ENCODE data around the gene IL1B. TPM values are rescaled to one million over a fixed set of nuclear protein-coding genes. Genes with fewer than 3 reads are reported as not detected.

The IL1B gene
- not detected for total RNA-seq

DNA sequence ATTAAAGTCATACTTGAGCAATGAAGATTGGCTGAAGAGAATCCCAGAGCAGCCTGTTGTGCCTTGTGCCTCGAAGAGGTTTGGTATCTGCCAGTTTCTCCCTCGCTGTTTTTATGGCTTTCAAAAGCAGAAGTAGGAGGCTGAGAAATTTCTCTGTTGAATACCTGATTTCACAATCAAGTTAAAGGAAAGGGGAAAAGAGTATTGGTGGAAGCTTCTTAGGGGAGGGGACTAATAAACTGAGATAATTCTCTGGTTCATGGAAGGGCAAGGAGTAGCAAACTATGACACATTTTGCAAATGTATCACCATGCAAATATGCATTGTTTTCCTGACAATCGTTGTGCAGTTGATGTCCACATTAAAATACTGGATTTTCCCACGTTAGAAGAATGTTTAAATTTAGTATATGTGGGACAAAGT, at the start of gene IL1B:
TSS of gene IL1B (minus strand) at position 85 of the 423 bp plus-strand sequence. CDS start 550 bp downstream, outside the sequence.
- H3K4me3 Mint-ChIP-seq = no peak within 1 kb of the TSS
- H3K27ac Mint-ChIP-seq = no peak within 1 kb of the TSS
- no peaks in the 10 kb centered on the region for H3K9me3 Mint-ChIP-seq
- peaks cover 5% of the 10 kb centered on the region for H3K4me1 Mint-ChIP-seq
- peaks cover 37% of the 10 kb centered on the region for H3K27me3 Mint-ChIP-seq
- DNase-seq = no peak
- H3K36me3 Mint-ChIP-seq = no peaks in the 10 kb centered on the region

DNA sequence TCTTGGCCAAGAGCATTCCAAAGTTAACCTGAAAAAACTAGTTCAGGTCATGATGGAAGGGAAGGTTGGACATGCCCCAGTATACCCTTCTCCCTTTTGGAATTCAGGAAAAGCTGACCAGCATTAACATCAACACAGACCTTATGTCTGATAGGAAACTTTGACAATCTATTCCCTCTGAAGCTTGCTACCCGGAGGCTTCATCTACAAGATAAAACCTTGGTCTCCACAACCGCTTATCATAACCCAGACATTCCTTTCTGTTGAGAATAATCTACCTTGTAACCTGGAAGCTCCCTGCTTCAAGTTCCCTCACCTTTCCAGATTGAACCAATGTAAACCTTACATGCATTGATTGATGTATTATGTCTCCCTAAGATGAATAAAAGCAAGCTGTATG, 49.7 kb upstream of the IL1B start:
- H3K4me3 Mint-ChIP-seq = no peak overlapping the region
- no peaks in the 10 kb centered on the region for H3K36me3 Mint-ChIP-seq
- DNase-seq = no peak
- no peaks in the 10 kb centered on the region for H3K9me3 Mint-ChIP-seq
- no peaks in the 10 kb centered on the region for H3K27me3 Mint-ChIP-seq
- no peak overlapping the region for H3K27ac Mint-ChIP-seq
- peaks cover 5% of the 10 kb centered on the region for H3K4me1 Mint-ChIP-seq

DNA sequence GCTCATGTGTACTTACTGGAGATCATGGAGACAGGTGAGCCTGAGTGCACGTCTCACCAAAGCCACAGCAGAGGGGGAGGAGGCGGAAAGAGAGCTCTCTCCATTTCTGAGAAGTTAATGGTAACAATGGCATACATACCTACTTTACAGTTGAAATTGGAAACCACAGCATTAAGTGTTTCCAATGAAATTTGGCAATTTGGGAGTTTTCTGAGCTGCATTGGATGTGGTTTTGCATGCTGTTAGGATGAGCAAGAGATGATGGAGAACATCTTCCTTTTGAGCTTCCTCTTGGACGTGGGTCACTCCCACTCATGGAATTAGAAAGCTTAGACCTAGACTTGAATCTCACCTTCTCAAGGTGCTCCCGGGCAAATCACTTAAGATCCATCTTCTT, 48.9 kb upstream of the IL1B start:
- Mint-ChIP-seq H3K27ac (no peak overlapping the region), H3K36me3 (no peaks in the 10 kb centered on the region), H3K9me3 (no peaks in the 10 kb centered on the region), H3K4me3 (no peak overlapping the region), H3K4me1 (peaks cover 13% of the 10 kb centered on the region), H3K27me3 (no peaks in the 10 kb centered on the region)
- no peak for DNase-seq

DNA sequence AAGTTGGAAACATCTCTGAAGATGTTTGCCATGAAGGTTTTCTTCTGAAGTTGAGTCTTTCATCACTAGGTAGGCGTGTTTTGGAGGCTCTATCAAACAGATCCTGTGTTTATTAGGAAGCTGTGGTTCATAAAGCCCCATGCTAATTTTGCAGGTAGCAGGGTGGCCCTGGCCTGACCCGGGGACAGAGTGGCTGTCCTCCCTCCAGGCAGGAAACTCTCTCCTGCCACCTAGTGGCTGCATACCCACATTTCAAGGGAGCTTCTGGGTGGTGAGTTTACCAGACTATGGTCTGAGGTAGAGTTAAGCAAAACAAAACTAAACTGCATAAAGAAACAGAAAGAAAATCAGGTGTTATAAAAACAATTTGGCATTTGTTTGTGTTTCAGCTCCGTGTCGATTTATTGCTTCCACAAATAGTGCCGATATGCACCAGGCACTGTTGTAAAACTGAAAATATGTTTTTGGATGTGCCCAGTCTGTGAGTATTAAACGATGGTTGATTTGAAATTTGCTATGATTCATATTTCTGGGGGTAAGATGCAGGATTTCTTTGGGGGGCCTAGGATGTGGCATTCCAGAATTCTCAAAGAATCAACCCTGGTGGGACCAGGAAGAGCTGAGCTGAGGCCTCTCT, 48.4 kb upstream of the IL1B start:
- DNase-seq = peak; percentile 65
- Mint-ChIP-seq H3K4me3 (no peak overlapping the region), H3K4me1 (peaks cover 18% of the 10 kb centered on the region), H3K36me3 (no peaks in the 10 kb centered on the region), H3K27me3 (no peaks in the 10 kb centered on the region), H3K27ac (no peak overlapping the region), H3K9me3 (no peaks in the 10 kb centered on the region)

DNA sequence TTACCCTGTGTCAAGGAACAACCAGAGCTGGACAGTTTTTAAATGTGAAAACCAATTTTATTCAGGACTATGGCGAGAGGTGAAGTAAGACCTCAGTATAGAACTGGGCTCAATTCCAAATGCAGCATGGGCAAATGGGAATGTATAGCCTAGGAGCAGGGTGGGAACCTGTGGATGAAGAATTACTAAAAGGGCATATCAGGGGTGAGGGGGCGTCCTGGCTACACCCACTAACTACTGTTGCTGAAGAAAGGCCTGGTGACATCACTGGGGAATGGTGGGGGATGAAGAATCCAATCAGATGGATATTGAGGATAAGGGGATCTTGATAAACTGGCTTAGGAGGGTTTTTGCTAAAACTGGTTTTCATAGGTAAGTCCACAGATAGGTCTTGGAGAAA, 47.1 kb upstream of the IL1B start:
- Mint-ChIP-seq H3K27ac (peak overlapping the region; percentile 30), H3K9me3 (no peaks in the 10 kb centered on the region), H3K36me3 (no peaks in the 10 kb centered on the region), H3K27me3 (no peaks in the 10 kb centered on the region), H3K4me1 (peaks cover 21% of the 10 kb centered on the region), H3K4me3 (no peak overlapping the region)
- DNase-seq = no peak

DNA sequence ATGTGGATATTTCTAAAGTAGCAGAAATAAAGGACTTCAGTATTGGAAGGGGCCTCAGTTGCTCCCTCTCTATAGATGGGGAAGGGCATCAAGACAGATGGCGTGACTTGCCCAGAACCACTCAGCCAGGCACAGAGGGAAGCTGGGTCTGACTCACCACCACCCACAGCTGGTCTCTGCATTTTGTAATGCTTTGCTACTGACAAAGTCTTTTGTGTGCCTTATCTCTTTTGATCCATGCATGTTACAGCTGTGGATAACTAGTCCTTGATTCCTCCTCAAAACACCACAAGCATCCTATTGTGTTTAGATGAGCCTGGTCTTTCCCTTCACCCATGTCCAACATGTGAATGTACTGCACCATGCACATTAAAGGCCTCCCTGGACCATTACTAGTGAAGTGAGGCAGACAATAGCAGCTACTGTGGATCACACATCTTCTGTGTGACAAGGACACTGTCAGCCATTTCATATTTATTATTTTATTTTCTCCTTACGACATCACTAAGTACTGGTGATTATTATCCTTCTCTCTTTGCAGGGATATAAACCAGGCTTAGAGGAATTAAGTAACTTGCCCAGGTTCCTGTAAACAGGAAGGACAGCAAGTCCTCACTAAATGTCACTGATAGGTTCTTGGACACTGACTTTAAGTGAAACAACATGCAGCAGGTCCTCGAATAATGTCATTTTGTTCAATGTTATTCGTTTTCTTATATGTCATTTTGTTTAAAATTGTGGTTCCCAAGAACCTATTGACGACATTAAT, 44.8 kb upstream of the IL1B start:
- DNase-seq = no peak
- Mint-ChIP-seq H3K4me3 (no peak overlapping the region), H3K9me3 (no peaks in the 10 kb centered on the region), H3K4me1 (peaks cover 21% of the 10 kb centered on the region), H3K27me3 (no peaks in the 10 kb centered on the region), H3K36me3 (no peaks in the 10 kb centered on the region), H3K27ac (no peak overlapping the region)

DNA sequence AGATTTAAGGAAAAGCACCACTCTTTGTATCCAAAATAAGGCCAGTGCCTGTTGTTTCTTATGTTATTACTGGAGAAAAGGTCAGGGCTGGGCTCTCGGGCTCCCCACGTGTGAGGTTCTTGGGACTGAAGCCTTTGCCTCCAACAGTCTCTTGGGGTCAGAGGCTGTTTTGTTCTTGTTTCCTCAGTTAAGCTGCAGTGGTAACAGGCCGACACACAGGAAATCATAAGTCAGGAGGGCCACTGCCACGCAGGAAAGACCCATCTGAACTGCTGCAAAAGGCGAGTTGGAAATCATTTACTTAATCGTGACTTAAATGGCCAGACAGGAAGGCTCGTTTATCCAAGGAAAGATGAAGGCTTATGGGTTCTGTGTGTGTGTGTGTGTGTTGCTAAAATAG, 44.1 kb upstream of the IL1B start:
- H3K27me3 Mint-ChIP-seq = no peaks in the 10 kb centered on the region
- H3K27ac Mint-ChIP-seq = no peak overlapping the region
- H3K4me3 Mint-ChIP-seq = no peak overlapping the region
- H3K9me3 Mint-ChIP-seq = no peaks in the 10 kb centered on the region
- peaks cover 21% of the 10 kb centered on the region for H3K4me1 Mint-ChIP-seq
- H3K36me3 Mint-ChIP-seq = no peaks in the 10 kb centered on the region
- no peak for DNase-seq

DNA sequence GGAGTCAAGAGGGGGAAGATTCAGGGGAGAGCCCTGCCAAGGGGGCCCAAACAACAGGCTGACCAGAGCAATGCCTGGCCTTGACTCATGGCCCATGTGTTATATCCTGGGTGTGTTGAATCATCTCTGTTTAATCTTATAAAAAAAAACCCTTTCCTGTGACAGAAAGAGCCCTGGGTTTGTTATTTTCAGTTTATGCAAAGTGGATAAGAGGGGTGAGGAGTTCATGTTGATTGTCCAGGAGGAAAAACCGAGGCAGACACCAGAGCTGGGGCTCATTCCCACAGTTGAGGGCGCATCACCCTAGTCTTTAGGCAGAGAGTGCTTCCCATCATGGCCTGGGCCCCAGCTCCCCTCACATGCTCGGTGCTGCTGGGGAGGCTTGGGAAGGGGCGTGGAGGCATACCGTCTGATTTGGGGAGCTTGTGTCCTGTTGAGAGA, 43.5 kb upstream of the IL1B start:
- no peaks in the 10 kb centered on the region for H3K27me3 Mint-ChIP-seq
- H3K36me3 Mint-ChIP-seq = no peaks in the 10 kb centered on the region
- no peaks in the 10 kb centered on the region for H3K9me3 Mint-ChIP-seq
- no peak overlapping the region for H3K4me3 Mint-ChIP-seq
- no peak for DNase-seq
- H3K27ac Mint-ChIP-seq = no peak overlapping the region
- H3K4me1 Mint-ChIP-seq = peaks cover 21% of the 10 kb centered on the region

DNA sequence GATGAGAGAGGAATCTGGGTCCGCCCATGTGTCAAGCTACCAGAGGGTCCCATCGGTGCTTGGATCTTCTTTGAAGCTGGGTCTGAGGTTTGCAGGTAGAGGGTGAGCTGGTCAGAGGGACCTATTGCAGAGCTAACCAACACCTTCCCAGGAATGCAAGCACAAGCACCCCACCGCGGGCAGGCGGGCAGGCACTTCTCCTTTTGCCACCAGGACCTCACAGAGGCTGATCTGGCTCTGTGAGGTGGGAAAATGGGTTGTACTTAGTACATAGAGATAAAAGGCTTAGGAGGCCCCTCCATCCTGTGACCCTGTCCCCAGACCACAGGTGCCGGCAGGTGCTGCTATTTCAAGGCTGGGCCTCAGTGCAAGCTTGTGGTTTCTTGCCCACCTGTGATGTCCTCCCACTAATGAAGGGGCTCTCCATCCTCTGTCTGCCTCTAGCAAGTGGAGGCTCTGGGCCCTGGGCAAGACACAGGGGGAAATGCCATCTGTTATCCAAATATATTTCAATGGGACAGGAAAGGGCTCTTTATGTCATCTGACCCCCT, 43.0 kb upstream of the IL1B start:
- H3K4me3 Mint-ChIP-seq = no peak overlapping the region
- no peak overlapping the region for H3K27ac Mint-ChIP-seq
- H3K27me3 Mint-ChIP-seq = no peaks in the 10 kb centered on the region

DNA sequence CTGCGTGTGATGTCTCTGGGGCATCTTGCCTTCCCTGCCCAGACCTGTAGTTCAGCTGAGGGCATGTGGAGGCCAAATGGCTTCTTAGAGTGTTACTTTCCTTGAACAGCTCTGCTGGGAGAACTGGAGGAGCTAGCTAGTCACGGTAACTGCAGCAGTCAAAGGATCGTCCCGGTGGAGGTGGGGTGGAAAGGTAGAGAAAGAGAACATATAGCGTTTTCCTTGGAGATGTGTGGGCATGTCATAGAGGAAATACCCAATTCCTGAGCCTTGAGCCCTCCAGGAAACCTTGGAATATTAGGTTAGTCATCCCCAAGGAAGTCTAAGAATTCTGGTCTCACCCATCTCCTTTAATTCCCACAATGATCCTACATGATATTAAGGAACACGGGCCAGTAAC, 40.8 kb upstream of the IL1B start:
- peaks cover 18% of the 10 kb centered on the region for H3K4me1 Mint-ChIP-seq
- no peak for DNase-seq
- no peaks in the 10 kb centered on the region for H3K36me3 Mint-ChIP-seq
- H3K27ac Mint-ChIP-seq = no peak overlapping the region
- peaks cover 7% of the 10 kb centered on the region for H3K27me3 Mint-ChIP-seq
- H3K9me3 Mint-ChIP-seq = no peaks in the 10 kb centered on the region
- H3K4me3 Mint-ChIP-seq = no peak overlapping the region

More for the DNA sequence above, 43.0 kb upstream of the IL1B start:
- Mint-ChIP-seq H3K9me3 (no peaks in the 10 kb centered on the region), H3K36me3 (no peaks in the 10 kb centered on the region), H3K4me1 (peaks cover 20% of the 10 kb centered on the region)
- no peak for DNase-seq

DNA sequence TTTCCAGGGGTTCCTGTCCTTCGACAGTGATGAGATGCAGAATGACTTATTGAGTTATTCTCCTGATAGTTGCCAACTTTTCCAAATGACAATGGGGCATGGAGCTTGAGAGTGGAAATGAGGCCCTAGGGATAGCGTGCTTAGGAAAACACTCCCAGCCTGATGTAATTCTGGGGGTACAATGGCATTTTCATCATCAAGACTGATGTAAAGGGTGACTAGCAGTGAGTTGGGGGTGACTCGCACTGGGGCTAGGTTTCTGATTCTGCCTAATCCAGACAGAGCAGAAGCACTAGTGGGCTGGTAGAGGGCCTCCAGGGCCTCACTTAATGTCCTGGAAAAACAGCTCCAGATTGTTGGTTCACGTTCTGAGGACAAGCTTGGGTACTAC, 40.4 kb upstream of the IL1B start:
- no peak for DNase-seq
- Mint-ChIP-seq H3K36me3 (no peaks in the 10 kb centered on the region), H3K4me1 (peaks cover 18% of the 10 kb centered on the region), H3K27ac (no peak overlapping the region), H3K27me3 (peaks cover 10% of the 10 kb centered on the region), H3K9me3 (no peaks in the 10 kb centered on the region), H3K4me3 (no peak overlapping the region)

DNA sequence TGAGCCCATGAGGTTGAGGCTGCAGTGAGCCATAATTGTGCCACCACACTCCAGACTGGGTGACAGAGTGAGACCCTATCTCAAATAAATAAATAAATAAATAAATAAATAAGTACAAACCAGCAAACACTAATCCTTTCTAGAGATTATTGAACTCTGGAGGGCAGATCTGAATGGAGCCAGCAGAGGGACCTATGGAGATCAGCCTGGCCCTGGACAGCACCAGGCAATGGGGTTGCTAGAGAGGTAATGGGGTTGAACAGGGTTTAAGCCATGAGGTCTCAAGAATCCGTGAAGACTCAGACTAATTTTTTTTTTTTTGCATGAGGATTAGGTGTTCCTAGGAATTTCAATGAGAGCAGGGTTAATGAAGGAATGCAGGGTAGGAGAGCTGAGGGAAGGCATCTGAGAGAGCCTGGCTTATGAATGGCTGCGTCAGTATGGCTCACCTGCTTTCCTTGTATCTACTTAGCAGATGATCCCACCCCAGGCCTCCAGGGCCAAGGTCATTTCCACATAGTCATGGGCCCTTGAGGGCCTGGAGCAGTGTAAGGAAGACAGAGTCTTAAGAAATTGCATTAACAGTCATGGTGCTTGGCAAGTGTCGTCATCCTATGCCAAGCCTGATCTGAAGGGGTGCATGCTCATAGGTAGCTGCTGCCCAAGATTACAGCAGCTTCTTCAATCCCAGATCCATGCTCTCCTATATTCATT, 39.8 kb upstream of the IL1B start:
- H3K4me3 Mint-ChIP-seq = no peak overlapping the region
- no peak for DNase-seq
- no peaks in the 10 kb centered on the region for H3K36me3 Mint-ChIP-seq
- no peak overlapping the region for H3K27ac Mint-ChIP-seq
- H3K4me1 Mint-ChIP-seq = peaks cover 17% of the 10 kb centered on the region
- peaks cover 15% of the 10 kb centered on the region for H3K27me3 Mint-ChIP-seq
- no peaks in the 10 kb centered on the region for H3K9me3 Mint-ChIP-seq

DNA sequence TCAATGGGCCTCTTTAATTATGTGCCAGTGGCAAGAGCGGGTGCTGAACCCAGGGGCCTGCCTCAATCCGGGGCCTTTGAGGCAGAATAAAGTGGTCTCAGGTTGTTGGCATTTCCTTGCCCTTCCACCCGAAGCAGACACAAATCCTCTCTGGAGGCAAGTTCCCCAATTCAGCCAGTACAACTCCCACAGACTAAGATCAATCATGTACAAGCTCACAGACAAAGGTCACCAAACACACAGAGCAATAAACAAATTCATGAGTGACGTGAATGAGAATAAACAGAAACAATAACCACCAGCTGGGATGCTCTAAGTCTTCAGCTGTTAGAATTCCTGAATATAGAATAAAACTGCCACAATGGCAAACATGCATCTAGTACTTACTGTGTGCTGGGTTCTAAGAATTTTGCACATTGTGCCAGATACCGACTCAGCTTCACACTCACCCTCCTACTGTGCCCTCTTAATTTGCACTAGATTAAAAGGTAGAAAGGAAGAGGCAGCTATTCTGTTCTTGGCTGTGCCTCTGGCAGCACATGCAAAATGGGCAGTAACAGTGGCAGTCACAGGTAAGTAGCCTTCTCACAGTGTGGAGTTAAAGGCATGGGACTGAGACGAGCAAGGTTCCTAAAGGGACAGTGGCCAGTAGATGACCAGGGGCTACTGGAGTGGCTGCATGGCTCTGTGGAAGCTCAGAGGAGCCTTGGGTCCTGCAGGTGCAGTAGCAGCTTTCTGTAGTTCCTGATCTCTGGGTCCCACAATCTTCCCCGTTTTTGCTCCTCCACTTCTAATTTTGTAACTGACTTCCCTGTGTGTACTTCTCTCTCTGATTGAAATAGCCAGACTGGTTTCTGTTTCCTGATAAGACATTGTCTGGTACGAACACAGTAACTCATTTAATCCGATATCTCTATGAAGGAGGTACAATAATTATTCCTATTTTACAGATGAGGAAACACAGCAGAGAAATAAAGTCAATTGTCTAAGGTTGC, 34.6 kb upstream of the IL1B start:
- DNase-seq = no peak
- Mint-ChIP-seq H3K36me3 (no peaks in the 10 kb centered on the region), H3K27ac (no peak overlapping the region), H3K9me3 (no peaks in the 10 kb centered on the region), H3K4me1 (peaks cover 2% of the 10 kb centered on the region), H3K4me3 (no peak overlapping the region), H3K27me3 (peaks cover 26% of the 10 kb centered on the region)

DNA sequence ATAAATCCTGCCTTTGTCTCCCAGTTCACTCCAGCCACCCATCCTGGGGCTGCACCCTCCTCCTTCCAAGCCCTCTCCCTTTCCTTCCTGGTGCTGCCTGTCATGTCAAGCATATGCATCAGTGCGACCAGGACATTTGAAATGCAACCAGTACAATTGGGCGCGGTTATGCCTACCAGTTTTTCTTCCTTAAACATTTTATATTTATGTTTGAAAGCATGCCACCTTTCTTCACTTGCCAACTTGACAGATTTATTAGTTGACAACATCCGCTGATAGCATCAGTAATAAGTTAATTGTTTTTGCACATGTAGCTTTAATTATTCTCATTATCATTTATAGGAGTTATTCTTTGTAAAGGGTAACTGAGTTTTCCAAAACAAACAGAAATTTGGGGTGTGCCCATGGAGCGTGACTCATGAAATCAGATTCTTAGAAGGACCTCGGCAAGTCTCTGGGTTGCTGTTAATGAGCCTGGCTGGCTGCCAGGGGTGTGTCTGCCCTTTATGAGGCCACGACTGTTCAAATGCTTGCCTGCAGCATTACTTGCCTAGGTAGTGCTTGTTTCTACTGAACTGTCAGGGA, 32.8 kb upstream of the IL1B start:
- no peaks in the 10 kb centered on the region for H3K9me3 Mint-ChIP-seq
- H3K27me3 Mint-ChIP-seq = peaks cover 26% of the 10 kb centered on the region

More for the DNA sequence above, 32.8 kb upstream of the IL1B start:
- Mint-ChIP-seq H3K27ac (no peak overlapping the region), H3K36me3 (no peaks in the 10 kb centered on the region), H3K4me3 (no peak overlapping the region), H3K4me1 (peaks cover 2% of the 10 kb centered on the region)
- DNase-seq = peak; percentile 46
